ENCODE measurements around the gene SPAG9.
A peak's percentile ranks its signal among the peaks of the same experiment; 100 is the strongest.

Gene SPAG9

GRCh38 chr17:50938821-50939541 lies 181.7 kb downstream of the SPAG9 start:
- DNase-seq (ENCODE audit: low spot score): peak; percentile 41

GRCh38 chr17:50935996-50936266 lies 184.7 kb downstream of the SPAG9 start:
- DNase-seq (ENCODE audit: low spot score): no peak

- DNase-seq (ENCODE audit: low spot score): no peak
These were observed 185.3 kb downstream of the SPAG9 start for GRCh38 chr17:50935221-50935995.

GRCh38 chr17:50934672-50935220 lies 185.9 kb downstream of the SPAG9 start:
- no peak for DNase-seq (ENCODE audit: low spot score)

- DNase-seq (ENCODE audit: low spot score): no peak
These were observed 186.5 kb downstream of the SPAG9 start for GRCh38 chr17:50934161-50934560.

- peak; percentile 89 for DNase-seq (ENCODE audit: low spot score)
These were observed 189.3 kb downstream of the SPAG9 start for GRCh38 chr17:50931144-50931908.

- no peak for DNase-seq (ENCODE audit: low spot score)
These were observed 192.0 kb downstream of the SPAG9 start for GRCh38 chr17:50928646-50929045.

- no peak for DNase-seq (ENCODE audit: low spot score)
These were observed 193.4 kb downstream of the SPAG9 start for GRCh38 chr17:50927287-50927686.

GRCh38 chr17:50926523-50926922 lies 194.1 kb downstream of the SPAG9 start:
- DNase-seq (ENCODE audit: low spot score): no peak

- no peak for DNase-seq (ENCODE audit: low spot score)
These were observed 195.3 kb downstream of the SPAG9 start for GRCh38 chr17:50925296-50925891.

GRCh38 chr17:50924800-50925199 lies 195.9 kb downstream of the SPAG9 start:
- DNase-seq (ENCODE audit: low spot score): no peak

GRCh38 chr17:50924300-50924699 lies 196.4 kb downstream of the SPAG9 start:
- no peak for DNase-seq (ENCODE audit: low spot score)

GRCh38 chr17:50923611-50924010 lies 197.1 kb downstream of the SPAG9 start:
- DNase-seq (ENCODE audit: low spot score): no peak

- DNase-seq (ENCODE audit: low spot score): no peak
These were observed 197.8 kb downstream of the SPAG9 start for GRCh38 chr17:50922721-50923405.

- no peak for DNase-seq (ENCODE audit: low spot score)
These were observed 198.6 kb downstream of the SPAG9 start for GRCh38 chr17:50922107-50922506.

GRCh38 chr17:50920891-50921586 lies 199.6 kb downstream of the SPAG9 start:
- DNase-seq (ENCODE audit: low spot score): no peak

- DNase-seq (ENCODE audit: low spot score): no peak
These were observed 200.6 kb downstream of the SPAG9 start for GRCh38 chr17:50920041-50920410.

- DNase-seq (ENCODE audit: low spot score): peak; percentile 92
These were observed 201.2 kb downstream of the SPAG9 start for GRCh38 chr17:50919321-50920040.

GRCh38 chr17:50918933-50919296 lies 201.8 kb downstream of the SPAG9 start:
- DNase-seq (ENCODE audit: low spot score): no peak
